NB4 (cell line): ENCODE data around the gene ARL13B.
"Not testable (repeated sequence)": the region's sequence is repeated elsewhere in the genome, so short reads cannot be mapped to it uniquely, and the experiment has no call there.

Experiments
- DNase-seq: peaks from one replicate; pipeline ENCODE4 v3.0.0; 2010; ENCODE audit warnings: low read depth
- H3K4me3 ChIP-seq: one replicate; pipeline ENCODE4 v1.5.1; 2011; ENCODE audit warnings: mild to moderate bottlenecking, low read depth, low read length, moderate library complexity
- CTCF ChIP-seq: IDR thresholded peaks from one replicate; pipeline ENCODE4 v1.5.1; 2012; ENCODE audit warnings: low read depth, low read length
- MAX ChIP-seq: IDR thresholded peaks from 2 replicates; pipeline ENCODE4 v1.6.1; 2011; ENCODE audit warnings: low read depth, low read length
- MYC ChIP-seq: IDR thresholded peaks from 2 replicates; pipeline ENCODE4 v1.6.1; 2011; ENCODE audit warnings: low read depth, low read length
- POLR2A ChIP-seq: IDR thresholded peaks from 2 replicates; pipeline ENCODE4 v1.6.1; 2011; ENCODE audit warnings: mild to moderate bottlenecking; ENCODE audit not compliant: insufficient read length; ENCODE audit errors: extremely low read depth

ARL13B gene

GRCh38 chr3:93979850-93980676 lies at the start of gene ARL13B:
TSS of gene ARL13B (plus strand) at chr3:93980155. CDS start at chr3:93980424, 269 bp downstream.
- TF ChIP-seq MAX = 0 out of 2 replicates have a peak, but pooled peaks have one; percentile 21
- peak; percentile 59 for TF ChIP-seq POLR2A
- no peak for TF ChIP-seq MYC
- TF ChIP-seq CTCF = no peak
- DNase-seq = peak; percentile 96
- peak within 1 kb of the TSS; percentile 69 for H3K4me3 ChIP-seq

- no peak for DNase-seq
- H3K4me3 ChIP-seq = no peak overlapping the region
- no peak for TF ChIP-seq MAX
- TF ChIP-seq CTCF = no peak
- no peak for TF ChIP-seq POLR2A
- TF ChIP-seq MYC = no peak
These were observed 48.2 kb upstream of the ARL13B start for GRCh38 chr3:93931597-93932229.

- H3K4me3 ChIP-seq = no peak overlapping the region
- TF ChIP-seq POLR2A = no peak
- TF ChIP-seq CTCF = no peak
- TF ChIP-seq MAX = no peak
- no peak for DNase-seq
These were observed 45.4 kb upstream of the ARL13B start for GRCh38 chr3:93934366-93935046.

GRCh38 chr3:93936549-93936948 lies 43.4 kb upstream of the ARL13B start:
- no peak for TF ChIP-seq CTCF
- TF ChIP-seq MYC = no peak
- no peak for TF ChIP-seq MAX
- TF ChIP-seq POLR2A = no peak
- DNase-seq = no peak

GRCh38 chr3:93937485-93937884 lies 42.5 kb upstream of the ARL13B start:
- not testable (repeated sequence) for DNase-seq, H3K4me3 ChIP-seq

More at GRCh38 chr3:93936549-93936948, 43.4 kb upstream of the ARL13B start:
- no peak overlapping the region for H3K4me3 ChIP-seq

- not testable (repeated sequence) for DNase-seq, H3K4me3 ChIP-seq
These were observed 30.0 kb upstream of the ARL13B start for GRCh38 chr3:93949958-93950357.
